ENCODE data around the gene LCN15. TPM values are rescaled to one million over a fixed set of nuclear protein-coding genes. Genes with fewer than 3 reads are reported as not detected.

LCN15 gene
- total and polyA plus RNA-seq, 2 of the 13 experiments (the other 11 are each of a cell fraction or from before 2014, with no cell fraction given) = 1.3 to 53.7 TPM

DNA sequence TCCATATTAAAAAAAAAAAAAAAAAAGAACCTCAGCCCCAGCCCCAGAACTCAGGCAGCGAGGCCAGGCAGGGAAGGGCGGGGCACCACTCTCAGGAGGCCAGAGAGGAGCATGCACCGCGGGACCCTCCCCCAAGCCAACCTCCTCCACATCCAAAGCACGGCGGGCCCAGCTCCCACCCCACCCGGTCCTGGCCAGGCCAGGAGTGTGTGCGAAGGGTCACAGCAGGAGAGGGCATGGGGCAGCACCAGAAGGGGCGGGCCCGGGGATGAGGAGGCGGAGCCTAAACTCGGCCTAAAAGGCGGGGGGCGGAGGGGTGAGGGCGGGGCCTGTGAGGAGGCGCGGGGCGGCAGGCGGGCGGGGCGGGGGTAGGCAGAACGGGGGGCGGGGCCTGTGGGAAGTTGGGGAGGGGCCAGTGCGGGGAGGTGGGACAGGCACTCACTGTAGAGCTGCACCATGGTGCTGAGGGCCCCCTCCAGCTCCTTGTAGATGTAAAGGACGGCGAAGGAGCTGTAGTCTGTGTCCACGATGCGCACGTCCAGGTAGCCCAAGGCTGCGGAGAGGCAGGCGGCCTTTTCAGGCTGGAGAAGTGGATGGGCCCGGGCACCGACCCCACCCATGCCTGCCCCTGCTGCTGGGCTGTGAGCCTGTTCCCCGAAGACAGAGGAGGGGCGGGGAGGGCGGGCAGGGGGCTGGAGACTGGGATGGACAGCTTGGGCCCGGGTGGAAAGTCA is 1.2 kb downstream of the LCN15 start (continued):
- TF ChIP-seq HNRNPL (IDR thresholded peaks at IDR 0.05; ENCODE audit: low read depth, low read length) (0 out of 2 replicates have a peak, but pooled peaks have one; percentile 14), ZNF317 (CRISPR knock-in tag; IDR thresholded peaks at IDR 0.05) (no peak), DNMT3B (CRISPR knock-in tag; conservative IDR thresholded peaks at IDR 0.05) (no peak), SRSF4 (IDR thresholded peaks at IDR 0.05; ENCODE audit: low read depth, low read length, poor library complexity, severe bottlenecking) (no peak), TARDBP (CRISPR knock-in tag; IDR thresholded peaks at IDR 0.05) (no peak), ZNF34 (CRISPR knock-in tag; IDR thresholded peaks at IDR 0.05; ENCODE audit: borderline replicate concordance) (no peak), POLR2G (IDR thresholded peaks at IDR 0.05; ENCODE audit: low read depth, low read length) (peak; percentile 37; the same call in 1 of the 2 replicates), MZF1 (CRISPR knock-in tag; IDR thresholded peaks at IDR 0.05; ENCODE audit: borderline replicate concordance) (no peak), ZNF546 (CRISPR knock-in tag; conservative IDR thresholded peaks at IDR 0.05) (no peak), GATA4 (IDR thresholded peaks at IDR 0.05; ENCODE audit: borderline replicate concordance, low read depth) (peak; percentile 49; the same call in 1 of the 2 replicates), ZNF678 (CRISPR knock-in tag; IDR thresholded peaks at IDR 0.05) (no peak), KLF12 (CRISPR knock-in tag; IDR thresholded peaks at IDR 0.05; ENCODE audit: borderline replicate concordance) (no peak), NAIF1 (CRISPR knock-in tag; IDR thresholded peaks at IDR 0.05; ENCODE audit: borderline replicate concordance) (no peak), SMARCE1 (IDR thresholded peaks at IDR 0.05; ENCODE audit: borderline replicate concordance) (no peak), TBL1XR1 (IDR thresholded peaks at IDR 0.05; ENCODE audit: borderline replicate concordance, low read length, partially characterized antibody) (no peak), ZNF724P (CRISPR knock-in tag; IDR thresholded peaks at IDR 0.05; ENCODE audit: borderline replicate concordance) (no peak), SAP130 (CRISPR knock-in tag; IDR thresholded peaks at IDR 0.05; ENCODE audit: low read depth) (peak; percentile 39; the same call in 1 of the 2 replicates), ZBTB38 (CRISPR knock-in tag; IDR thresholded peaks at IDR 0.05) (no peak)
- TF ChIP-seq, protein P1, sequence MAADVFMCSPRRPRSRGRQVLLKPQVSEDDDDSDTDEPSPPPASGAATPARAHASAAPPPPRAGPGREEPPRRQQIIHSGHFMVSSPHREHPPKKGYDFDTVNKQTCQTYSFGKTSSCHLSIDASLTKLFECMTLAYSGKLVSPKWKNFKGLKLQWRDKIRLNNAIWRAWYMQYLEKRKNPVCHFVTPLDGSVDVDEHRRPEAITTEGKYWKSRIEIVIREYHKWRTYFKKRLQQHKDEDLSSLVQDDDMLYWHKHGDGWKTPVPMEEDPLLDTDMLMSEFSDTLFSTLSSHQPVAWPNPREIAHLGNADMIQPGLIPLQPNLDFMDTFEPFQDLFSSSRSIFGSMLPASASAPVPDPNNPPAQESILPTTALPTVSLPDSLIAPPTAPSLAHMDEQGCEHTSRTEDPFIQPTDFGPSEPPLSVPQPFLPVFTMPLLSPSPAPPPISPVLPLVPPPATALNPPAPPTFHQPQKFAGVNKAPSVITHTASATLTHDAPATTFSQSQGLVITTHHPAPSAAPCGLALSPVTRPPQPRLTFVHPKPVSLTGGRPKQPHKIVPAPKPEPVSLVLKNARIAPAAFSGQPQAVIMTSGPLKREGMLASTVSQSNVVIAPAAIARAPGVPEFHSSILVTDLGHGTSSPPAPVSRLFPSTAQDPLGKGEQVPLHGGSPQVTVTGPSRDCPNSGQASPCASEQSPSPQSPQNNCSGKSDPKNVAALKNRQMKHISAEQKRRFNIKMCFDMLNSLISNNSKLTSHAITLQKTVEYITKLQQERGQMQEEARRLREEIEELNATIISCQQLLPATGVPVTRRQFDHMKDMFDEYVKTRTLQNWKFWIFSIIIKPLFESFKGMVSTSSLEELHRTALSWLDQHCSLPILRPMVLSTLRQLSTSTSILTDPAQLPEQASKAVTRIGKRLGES (CRISPR knock-in tag; IDR thresholded peaks at IDR 0.05; ENCODE audit: borderline replicate concordance) = no peak
- TF ChIP-seq, protein P2, sequence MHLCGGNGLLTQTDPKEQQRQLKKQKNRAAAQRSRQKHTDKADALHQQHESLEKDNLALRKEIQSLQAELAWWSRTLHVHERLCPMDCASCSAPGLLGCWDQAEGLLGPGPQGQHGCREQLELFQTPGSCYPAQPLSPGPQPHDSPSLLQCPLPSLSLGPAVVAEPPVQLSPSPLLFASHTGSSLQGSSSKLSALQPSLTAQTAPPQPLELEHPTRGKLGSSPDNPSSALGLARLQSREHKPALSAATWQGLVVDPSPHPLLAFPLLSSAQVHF (CRISPR knock-in tag; IDR thresholded peaks at IDR 0.05) = no peak
- TF ChIP-seq, protein P3, sequence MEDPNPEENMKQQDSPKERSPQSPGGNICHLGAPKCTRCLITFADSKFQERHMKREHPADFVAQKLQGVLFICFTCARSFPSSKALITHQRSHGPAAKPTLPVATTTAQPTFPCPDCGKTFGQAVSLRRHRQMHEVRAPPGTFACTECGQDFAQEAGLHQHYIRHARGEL (CRISPR knock-in tag; IDR thresholded peaks at IDR 0.05) = no peak
- TF ChIP-seq, protein P4, sequence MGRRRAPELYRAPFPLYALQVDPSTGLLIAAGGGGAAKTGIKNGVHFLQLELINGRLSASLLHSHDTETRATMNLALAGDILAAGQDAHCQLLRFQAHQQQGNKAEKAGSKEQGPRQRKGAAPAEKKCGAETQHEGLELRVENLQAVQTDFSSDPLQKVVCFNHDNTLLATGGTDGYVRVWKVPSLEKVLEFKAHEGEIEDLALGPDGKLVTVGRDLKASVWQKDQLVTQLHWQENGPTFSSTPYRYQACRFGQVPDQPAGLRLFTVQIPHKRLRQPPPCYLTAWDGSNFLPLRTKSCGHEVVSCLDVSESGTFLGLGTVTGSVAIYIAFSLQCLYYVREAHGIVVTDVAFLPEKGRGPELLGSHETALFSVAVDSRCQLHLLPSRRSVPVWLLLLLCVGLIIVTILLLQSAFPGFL (CRISPR knock-in tag; IDR thresholded peaks at IDR 0.05) = no peak
